Retina (tissue), 1 donor: ENCODE measurements around the gene TTLL10.
A peak's percentile ranks its signal among the peaks of the same experiment; 100 is the strongest.
"Not testable (repeated sequence)": the region's sequence is repeated elsewhere in the genome, so short reads cannot be mapped to it uniquely, and the experiment has no call there.

ENCODE experiments used
- DNase-seq: peaks from one replicate; pipeline ENCODE4 v3.0.0-alpha.2; 2016

The TTLL10 gene

GRCh38 chr1:1141911-1142250 is 31.8 kb upstream of the TTLL10 start:
- DNase-seq = no peak

- DNase-seq = not testable (repeated sequence)
Observed at GRCh38 chr1:1142352-1142751, 31.3 kb upstream of the TTLL10 start.

- no peak for DNase-seq
Observed at GRCh38 chr1:1142844-1143243, 30.8 kb upstream of the TTLL10 start.

- no peak for DNase-seq
Observed at GRCh38 chr1:1143636-1144035, 30.0 kb upstream of the TTLL10 start.

GRCh38 chr1:1144122-1144842 is 29.4 kb upstream of the TTLL10 start:
- DNase-seq = peak; percentile 85

GRCh38 chr1:1144843-1145546 is 28.7 kb upstream of the TTLL10 start:
- no peak for DNase-seq

GRCh38 chr1:1145547-1145914 is 28.1 kb upstream of the TTLL10 start:
- DNase-seq = no peak

- DNase-seq = no peak
Observed at GRCh38 chr1:1146026-1146425, 27.7 kb upstream of the TTLL10 start.

GRCh38 chr1:1146596-1146995 is 27.1 kb upstream of the TTLL10 start:
- DNase-seq = no peak

GRCh38 chr1:1148061-1148460 is 25.6 kb upstream of the TTLL10 start:
- no peak for DNase-seq

GRCh38 chr1:1148569-1148968 is 25.1 kb upstream of the TTLL10 start:
- DNase-seq = no peak

- no peak for DNase-seq
Observed at GRCh38 chr1:1149416-1149815, 24.3 kb upstream of the TTLL10 start.

- no peak for DNase-seq
Observed at GRCh38 chr1:1150100-1150499, 23.6 kb upstream of the TTLL10 start.

- DNase-seq = no peak
Observed at GRCh38 chr1:1151306-1151705, 22.4 kb upstream of the TTLL10 start.

- DNase-seq = not testable (repeated sequence)
Observed at GRCh38 chr1:1152431-1152830, 21.2 kb upstream of the TTLL10 start.

- DNase-seq = not testable (repeated sequence)
Observed at GRCh38 chr1:1153215-1153614, 20.5 kb upstream of the TTLL10 start.

GRCh38 chr1:1153874-1154273 is 19.8 kb upstream of the TTLL10 start:
- no peak for DNase-seq

GRCh38 chr1:1155258-1155657 is 18.4 kb upstream of the TTLL10 start:
- DNase-seq = no peak

GRCh38 chr1:1156140-1157032 is 17.3 kb upstream of the TTLL10 start:
- DNase-seq = no peak

GRCh38 chr1:1157033-1157365 is 16.7 kb upstream of the TTLL10 start:
- no peak for DNase-seq

- DNase-seq = peak; percentile 86
Observed at GRCh38 chr1:1157426-1157913, 16.2 kb upstream of the TTLL10 start.

GRCh38 chr1:1157914-1158710 is 15.6 kb upstream of the TTLL10 start:
- peak; percentile 91 for DNase-seq
